HEK293 (cell line): ENCODE data around the gene IFT80.

Experiments
- FEZF1 ChIP-seq: fragments of 450-650 bp; formaldehyde crosslinking; IDR thresholded peaks from 2 replicates; pipeline ENCODE4 v1.5.1; 2016; ENCODE audit warnings: missing biosample characterization, missing genetic modification characterization
- MEIS1 ChIP-seq: sonication (generic); formaldehyde crosslinking; IDR thresholded peaks from 2 replicates; pipeline ENCODE4 v1.8.1; 2022; ENCODE audit warnings: missing genetic modification reagents, mild to moderate bottlenecking, borderline replicate concordance
- RBAK ChIP-seq: fragments of 450-650 bp; formaldehyde crosslinking; IDR thresholded peaks from 2 replicates; pipeline ENCODE4 v1.5.1; 2016; ENCODE audit warnings: missing biosample characterization, missing genetic modification characterization
- SCRT1 ChIP-seq: fragments of 450-650 bp; formaldehyde crosslinking; IDR thresholded peaks from 2 replicates; pipeline ENCODE4 v1.5.1; 2016; ENCODE audit warnings: missing biosample characterization, missing genetic modification characterization, borderline replicate concordance
- SETDB1 ChIP-seq: IDR thresholded peaks from one replicate; pipeline ENCODE4 v1.6.1; 2017; ENCODE audit warnings: mild to moderate bottlenecking, low read length, moderate library complexity, mixed read lengths; ENCODE audit not compliant: insufficient read length
- SP2 ChIP-seq: fragments of 450-650 bp; formaldehyde crosslinking; IDR thresholded peaks from 2 replicates; pipeline ENCODE4 v1.5.1; 2016; ENCODE audit warnings: missing biosample characterization, missing genetic modification characterization
- TRIM28 ChIP-seq: IDR thresholded peaks from 2 replicates; pipeline ENCODE4 v1.6.1; 2011; ENCODE audit warnings: low read length, control low read depth, borderline replicate concordance
- ZBTB17 ChIP-seq: fragments of 450-650 bp; formaldehyde crosslinking; IDR thresholded peaks from 2 replicates; pipeline ENCODE4 v1.5.1; 2016; ENCODE audit warnings: missing biosample characterization, missing genetic modification characterization
- ZFP69B ChIP-seq: fragments of 450-650 bp; formaldehyde crosslinking; IDR thresholded peaks from 2 replicates; pipeline ENCODE4 v1.5.1; 2016; ENCODE audit warnings: missing biosample characterization, missing genetic modification characterization
- ZNF10 ChIP-seq: fragments of 450-650 bp; formaldehyde crosslinking; IDR thresholded peaks from 2 replicates; pipeline ENCODE4 v1.5.1; 2017; ENCODE audit warnings: missing biosample characterization, missing genetic modification characterization
- ZNF133 ChIP-seq: fragments of 450-650 bp; formaldehyde crosslinking; IDR thresholded peaks from 2 replicates; pipeline ENCODE4 v1.5.1; 2016; ENCODE audit warnings: missing biosample characterization, missing genetic modification characterization
- ZNF140 ChIP-seq: fragments of 450-650 bp; formaldehyde crosslinking; IDR thresholded peaks from 2 replicates; pipeline ENCODE4 v1.5.1; 2016; ENCODE audit warnings: missing biosample characterization, missing genetic modification characterization
- ZNF2 ChIP-seq: fragments of 450-650 bp; formaldehyde crosslinking; IDR thresholded peaks from 2 replicates; pipeline ENCODE4 v1.5.1; 2016; ENCODE audit warnings: missing biosample characterization, missing genetic modification characterization
- ZNF202 ChIP-seq: fragments of 450-650 bp; formaldehyde crosslinking; IDR thresholded peaks from 2 replicates; pipeline ENCODE4 v1.5.1; 2016; ENCODE audit warnings: missing biosample characterization, missing genetic modification characterization, borderline replicate concordance
- ZNF214 ChIP-seq: fragments of 450-650 bp; formaldehyde crosslinking; IDR thresholded peaks from 2 replicates; pipeline ENCODE4 v1.5.1; 2017; ENCODE audit warnings: missing biosample characterization, mild to moderate bottlenecking, missing genetic modification characterization, borderline replicate concordance
- ZNF341 ChIP-seq: fragments of 450-650 bp; formaldehyde crosslinking; IDR thresholded peaks from 2 replicates; pipeline ENCODE4; 2016; ENCODE audit warnings: low read depth, missing biosample characterization, missing genetic modification characterization
- ZNF391 ChIP-seq: fragments of 450-650 bp; formaldehyde crosslinking; IDR thresholded peaks from 2 replicates; pipeline ENCODE4 v1.5.1; 2016; ENCODE audit warnings: low read depth, missing biosample characterization, missing genetic modification characterization, borderline replicate concordance
- ZNF510 ChIP-seq: fragments of 450-650 bp; formaldehyde crosslinking; IDR thresholded peaks from 2 replicates; pipeline ENCODE4 v1.5.1; 2018; ENCODE audit warnings: mild to moderate bottlenecking, missing genetic modification characterization, missing biosample characterization; ENCODE audit not compliant: insufficient replicate concordance
- ZSCAN23 ChIP-seq: fragments of 450-650 bp; formaldehyde crosslinking; IDR thresholded peaks from 2 replicates; pipeline ENCODE4 v1.5.1; 2016; ENCODE audit warnings: missing biosample characterization, missing genetic modification characterization
- ZSCAN30 ChIP-seq: fragments of 450-650 bp; IDR thresholded peaks from 2 replicates; pipeline ENCODE4 v1.5.1; 2018; ENCODE audit warnings: missing biosample characterization, mild to moderate bottlenecking, missing genetic modification characterization, moderate library complexity
- TF ChIP-seq, protein P1 (sequence below): fragments of 450-650 bp; formaldehyde crosslinking; IDR thresholded peaks from 2 replicates; pipeline ENCODE4 v1.5.1; 2016; ENCODE audit warnings: missing biosample characterization, missing genetic modification characterization
- TF ChIP-seq, protein P2 (sequence below): fragments of 450-650 bp; formaldehyde crosslinking; IDR thresholded peaks from 2 replicates; pipeline ENCODE4 v1.5.1; 2016; ENCODE audit warnings: missing biosample characterization, missing genetic modification characterization, low read depth
- TF ChIP-seq, protein P3 (sequence below): fragments of 450-650 bp; formaldehyde crosslinking; IDR thresholded peaks from 2 replicates; pipeline ENCODE4 v1.5.1; 2016; ENCODE audit warnings: missing biosample characterization, missing genetic modification characterization
- TF ChIP-seq, protein P4 (sequence below): IDR thresholded peaks from 2 replicates; pipeline ENCODE4 v1.6.1; 2011; ENCODE audit warnings: mild to moderate bottlenecking, low read depth, low read length, borderline replicate concordance
- TF ChIP-seq, protein P5 (sequence below): fragments of 450-650 bp; formaldehyde crosslinking; IDR thresholded peaks from 2 replicates; pipeline ENCODE4; 2016; ENCODE audit warnings: missing biosample characterization, missing genetic modification characterization
- TF ChIP-seq, protein P6 (sequence below): fragments of 450-650 bp; formaldehyde crosslinking; IDR thresholded peaks from 2 replicates; pipeline ENCODE4 v1.5.1; 2017; ENCODE audit warnings: missing biosample characterization, missing genetic modification characterization
- TF ChIP-seq, protein P7 (sequence below): fragments of 450-650 bp; IDR thresholded peaks from 2 replicates; pipeline ENCODE4 v1.5.1; 2018; ENCODE audit warnings: missing biosample characterization, missing genetic modification characterization
- TF ChIP-seq, protein P8 (sequence below): fragments of 450-650 bp; formaldehyde crosslinking; IDR thresholded peaks from 2 replicates; pipeline ENCODE4 v1.5.1; 2016; ENCODE audit warnings: missing biosample characterization, missing genetic modification characterization

The IFT80 gene

DNA sequence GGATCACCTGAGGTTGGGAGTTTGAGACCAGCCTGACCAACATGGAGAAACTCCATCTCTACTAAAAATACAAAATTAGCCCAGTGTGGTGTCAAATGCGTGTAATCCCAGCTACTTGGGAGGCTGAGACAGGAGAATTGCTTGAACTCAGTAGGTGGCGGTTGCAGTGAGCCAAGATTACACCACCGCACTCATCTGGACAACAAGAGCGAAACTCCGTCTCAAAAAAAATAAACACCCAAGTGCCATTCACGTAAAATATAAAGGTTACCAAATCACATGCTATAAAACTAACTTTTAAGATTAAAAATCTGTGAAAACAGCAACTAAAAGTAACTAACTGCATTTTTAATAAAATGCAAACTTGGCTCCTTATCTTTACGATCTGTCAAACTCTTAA, 41.7 kb upstream of the IFT80 start (continued):
- TF ChIP-seq, protein P1, sequence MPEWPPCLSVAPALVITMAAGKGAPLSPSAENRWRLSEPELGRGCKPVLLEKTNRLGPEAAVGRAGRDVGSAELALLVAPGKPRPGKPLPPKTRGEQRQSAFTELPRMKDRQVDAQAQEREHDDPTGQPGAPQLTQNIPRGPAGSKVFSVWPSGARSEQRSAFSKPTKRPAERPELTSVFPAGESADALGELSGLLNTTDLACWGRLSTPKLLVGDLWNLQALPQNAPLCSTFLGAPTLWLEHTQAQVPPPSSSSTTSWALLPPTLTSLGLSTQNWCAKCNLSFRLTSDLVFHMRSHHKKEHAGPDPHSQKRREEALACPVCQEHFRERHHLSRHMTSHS (tag by site-specific recombination) = no peak
- TF ChIP-seq ZSCAN30 (tag by site-specific recombination) = peak; percentile 12; the same call in 1 of the 2 replicates
- no peak for TF ChIP-seq ZNF341 (tag by site-specific recombination)
- TF ChIP-seq, protein P2, sequence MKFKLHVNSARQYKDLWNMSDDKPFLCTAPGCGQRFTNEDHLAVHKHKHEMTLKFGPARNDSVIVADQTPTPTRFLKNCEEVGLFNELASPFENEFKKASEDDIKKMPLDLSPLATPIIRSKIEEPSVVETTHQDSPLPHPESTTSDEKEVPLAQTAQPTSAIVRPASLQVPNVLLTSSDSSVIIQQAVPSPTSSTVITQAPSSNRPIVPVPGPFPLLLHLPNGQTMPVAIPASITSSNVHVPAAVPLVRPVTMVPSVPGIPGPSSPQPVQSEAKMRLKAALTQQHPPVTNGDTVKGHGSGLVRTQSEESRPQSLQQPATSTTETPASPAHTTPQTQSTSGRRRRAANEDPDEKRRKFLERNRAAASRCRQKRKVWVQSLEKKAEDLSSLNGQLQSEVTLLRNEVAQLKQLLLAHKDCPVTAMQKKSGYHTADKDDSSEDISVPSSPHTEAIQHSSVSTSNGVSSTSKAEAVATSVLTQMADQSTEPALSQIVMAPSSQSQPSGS (tag by site-specific recombination) = no peak
- TF ChIP-seq ZNF214 (tag by site-specific recombination) = no peak
- TF ChIP-seq ZBTB17 (tag by site-specific recombination) = peak; percentile 62; the same call in 1 of the 2 replicates
- TF ChIP-seq, protein P3, sequence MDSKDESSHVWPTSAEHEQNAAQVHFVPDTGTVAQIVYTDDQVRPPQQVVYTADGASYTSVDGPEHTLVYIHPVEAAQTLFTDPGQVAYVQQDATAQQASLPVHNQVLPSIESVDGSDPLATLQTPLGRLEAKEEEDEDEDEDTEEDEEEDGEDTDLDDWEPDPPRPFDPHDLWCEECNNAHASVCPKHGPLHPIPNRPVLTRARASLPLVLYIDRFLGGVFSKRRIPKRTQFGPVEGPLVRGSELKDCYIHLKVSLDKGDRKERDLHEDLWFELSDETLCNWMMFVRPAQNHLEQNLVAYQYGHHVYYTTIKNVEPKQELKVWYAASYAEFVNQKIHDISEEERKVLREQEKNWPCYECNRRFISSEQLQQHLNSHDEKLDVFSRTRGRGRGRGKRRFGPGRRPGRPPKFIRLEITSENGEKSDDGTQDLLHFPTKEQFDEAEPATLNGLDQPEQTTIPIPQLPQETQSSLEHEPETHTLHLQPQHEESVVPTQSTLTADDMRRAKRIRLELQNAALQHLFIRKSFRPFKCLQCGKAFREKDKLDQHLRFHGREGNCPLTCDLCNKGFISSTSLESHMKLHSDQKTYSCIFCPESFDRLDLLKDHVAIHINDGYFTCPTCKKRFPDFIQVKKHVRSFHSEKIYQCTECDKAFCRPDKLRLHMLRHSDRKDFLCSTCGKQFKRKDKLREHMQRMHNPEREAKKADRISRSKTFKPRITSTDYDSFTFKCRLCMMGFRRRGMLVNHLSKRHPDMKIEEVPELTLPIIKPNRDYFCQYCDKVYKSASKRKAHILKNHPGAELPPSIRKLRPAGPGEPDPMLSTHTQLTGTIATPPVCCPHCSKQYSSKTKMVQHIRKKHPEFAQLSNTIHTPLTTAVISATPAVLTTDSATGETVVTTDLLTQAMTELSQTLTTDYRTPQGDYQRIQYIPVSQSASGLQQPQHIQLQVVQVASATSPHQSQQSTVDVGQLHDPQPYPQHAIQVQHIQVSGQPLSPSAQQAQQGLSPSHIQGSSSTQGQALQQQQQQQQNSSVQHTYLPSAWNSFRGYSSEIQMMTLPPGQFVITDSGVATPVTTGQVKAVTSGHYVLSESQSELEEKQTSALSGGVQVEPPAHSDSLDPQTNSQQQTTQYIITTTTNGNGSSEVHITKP (tag by site-specific recombination) = peak; percentile 46; the same call in 1 of the 2 replicates
- TF ChIP-seq MEIS1 (CRISPR knock-in tag) = no peak
- TF ChIP-seq, protein P4, sequence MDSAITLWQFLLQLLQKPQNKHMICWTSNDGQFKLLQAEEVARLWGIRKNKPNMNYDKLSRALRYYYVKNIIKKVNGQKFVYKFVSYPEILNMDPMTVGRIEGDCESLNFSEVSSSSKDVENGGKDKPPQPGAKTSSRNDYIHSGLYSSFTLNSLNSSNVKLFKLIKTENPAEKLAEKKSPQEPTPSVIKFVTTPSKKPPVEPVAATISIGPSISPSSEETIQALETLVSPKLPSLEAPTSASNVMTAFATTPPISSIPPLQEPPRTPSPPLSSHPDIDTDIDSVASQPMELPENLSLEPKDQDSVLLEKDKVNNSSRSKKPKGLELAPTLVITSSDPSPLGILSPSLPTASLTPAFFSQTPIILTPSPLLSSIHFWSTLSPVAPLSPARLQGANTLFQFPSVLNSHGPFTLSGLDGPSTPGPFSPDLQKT = no peak
- TF ChIP-seq ZNF510 = no peak
- no peak for TF ChIP-seq ZNF202 (tag by site-specific recombination)
- no peak for TF ChIP-seq ZNF133
- TF ChIP-seq TRIM28 = 0 out of 2 replicates have a peak, but pooled peaks have one; percentile 68
- peak; percentile 96 for TF ChIP-seq FEZF1 (tag by site-specific recombination)
- TF ChIP-seq ZFP69B (tag by site-specific recombination) = no peak
- no peak for TF ChIP-seq ZNF2 (tag by site-specific recombination)
- TF ChIP-seq, protein P5, sequence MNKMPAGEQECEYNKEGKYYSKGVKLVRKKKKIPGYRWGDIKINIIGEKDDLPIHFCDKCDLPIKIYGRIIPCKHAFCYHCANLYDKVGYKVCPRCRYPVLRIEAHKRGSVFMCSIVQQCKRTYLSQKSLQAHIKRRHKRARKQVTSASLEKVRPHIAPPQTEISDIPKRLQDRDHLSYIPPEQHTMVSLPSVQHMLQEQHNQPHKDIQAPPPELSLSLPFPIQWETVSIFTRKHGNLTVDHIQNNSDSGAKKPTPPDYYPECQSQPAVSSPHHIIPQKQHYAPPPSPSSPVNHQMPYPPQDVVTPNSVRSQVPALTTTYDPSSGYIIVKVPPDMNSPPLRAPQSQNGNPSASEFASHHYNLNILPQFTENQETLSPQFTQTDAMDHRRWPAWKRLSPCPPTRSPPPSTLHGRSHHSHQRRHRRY = no peak
- no peak for TF ChIP-seq SCRT1 (tag by site-specific recombination)
- no peak for TF ChIP-seq SETDB1
- TF ChIP-seq, protein P6, sequence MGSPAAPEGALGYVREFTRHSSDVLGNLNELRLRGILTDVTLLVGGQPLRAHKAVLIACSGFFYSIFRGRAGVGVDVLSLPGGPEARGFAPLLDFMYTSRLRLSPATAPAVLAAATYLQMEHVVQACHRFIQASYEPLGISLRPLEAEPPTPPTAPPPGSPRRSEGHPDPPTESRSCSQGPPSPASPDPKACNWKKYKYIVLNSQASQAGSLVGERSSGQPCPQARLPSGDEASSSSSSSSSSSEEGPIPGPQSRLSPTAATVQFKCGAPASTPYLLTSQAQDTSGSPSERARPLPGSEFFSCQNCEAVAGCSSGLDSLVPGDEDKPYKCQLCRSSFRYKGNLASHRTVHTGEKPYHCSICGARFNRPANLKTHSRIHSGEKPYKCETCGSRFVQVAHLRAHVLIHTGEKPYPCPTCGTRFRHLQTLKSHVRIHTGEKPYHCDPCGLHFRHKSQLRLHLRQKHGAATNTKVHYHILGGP = no peak
- 0 out of 2 replicates have a peak, but pooled peaks have one; percentile 33 for TF ChIP-seq ZNF391 (tag by site-specific recombination)
- TF ChIP-seq, protein P7, sequence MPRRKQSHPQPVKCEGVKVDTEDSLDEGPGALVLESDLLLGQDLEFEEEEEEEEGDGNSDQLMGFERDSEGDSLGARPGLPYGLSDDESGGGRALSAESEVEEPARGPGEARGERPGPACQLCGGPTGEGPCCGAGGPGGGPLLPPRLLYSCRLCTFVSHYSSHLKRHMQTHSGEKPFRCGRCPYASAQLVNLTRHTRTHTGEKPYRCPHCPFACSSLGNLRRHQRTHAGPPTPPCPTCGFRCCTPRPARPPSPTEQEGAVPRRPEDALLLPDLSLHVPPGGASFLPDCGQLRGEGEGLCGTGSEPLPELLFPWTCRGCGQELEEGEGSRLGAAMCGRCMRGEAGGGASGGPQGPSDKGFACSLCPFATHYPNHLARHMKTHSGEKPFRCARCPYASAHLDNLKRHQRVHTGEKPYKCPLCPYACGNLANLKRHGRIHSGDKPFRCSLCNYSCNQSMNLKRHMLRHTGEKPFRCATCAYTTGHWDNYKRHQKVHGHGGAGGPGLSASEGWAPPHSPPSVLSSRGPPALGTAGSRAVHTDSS = no peak
- TF ChIP-seq ZNF140 = no peak
- TF ChIP-seq SP2 (tag by site-specific recombination) = no peak
- TF ChIP-seq RBAK = no peak
- peak; percentile 30; the same call in 1 of the 2 replicates for TF ChIP-seq ZNF10 (tag by site-specific recombination)
- TF ChIP-seq, protein P8, sequence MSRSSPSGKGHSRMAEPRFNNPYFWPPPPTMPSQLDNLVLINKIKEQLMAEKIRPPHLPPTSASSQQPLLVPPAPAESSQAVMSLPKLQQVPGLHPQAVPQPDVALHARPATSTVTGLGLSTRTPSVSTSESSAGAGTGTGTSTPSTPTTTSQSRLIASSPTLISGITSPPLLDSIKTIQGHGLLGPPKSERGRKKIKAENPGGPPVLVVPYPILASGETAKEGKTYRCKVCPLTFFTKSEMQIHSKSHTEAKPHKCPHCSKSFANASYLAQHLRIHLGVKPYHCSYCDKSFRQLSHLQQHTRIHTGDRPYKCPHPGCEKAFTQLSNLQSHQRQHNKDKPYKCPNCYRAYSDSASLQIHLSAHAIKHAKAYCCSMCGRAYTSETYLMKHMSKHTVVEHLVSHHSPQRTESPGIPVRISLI (tag by site-specific recombination) = no peak
- TF ChIP-seq ZSCAN23 (tag by site-specific recombination) = no peak
